GM23248 (cell line): ENCODE data around the gene PRPSAP2.

ENCODE experiments used
- EZH2 ChIP-seq: fragments of 200-600 bp; sonication (generic); IDR thresholded peaks from 2 replicates; pipeline ENCODE4 v1.6.1; 2018; ENCODE audit warnings: antibody characterized with exemption, mild to moderate bottlenecking; ENCODE audit not compliant: insufficient read depth, poor library complexity, severe bottlenecking
- EZH2phosphoT487 ChIP-seq: fragments of 200-600 bp; sonication (generic); IDR thresholded peaks from 2 replicates; pipeline ENCODE4 v1.6.1; 2018; ENCODE audit warnings: antibody characterized with exemption, moderate library complexity, mild to moderate bottlenecking, low read depth; ENCODE audit not compliant: insufficient read depth

DNA sequence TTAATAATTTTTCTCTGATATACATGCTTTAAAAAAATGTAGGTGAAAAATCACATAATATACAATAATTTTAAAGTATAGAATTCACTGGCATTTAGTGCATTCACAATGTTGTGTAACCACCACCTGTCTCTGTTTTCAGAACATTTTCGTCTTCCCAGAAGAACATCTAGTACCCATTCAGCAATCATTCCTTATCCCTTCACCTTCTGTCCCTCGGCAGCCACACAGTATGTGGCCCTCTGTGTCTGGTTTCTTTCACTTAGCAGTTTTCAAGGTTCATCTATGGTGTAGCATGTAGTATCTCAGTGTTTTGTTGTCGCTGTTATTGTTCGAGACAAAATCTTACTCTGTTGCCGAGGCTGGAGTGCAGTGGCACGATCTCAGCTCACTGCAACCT, 33.6 kb downstream of the PRPSAP2 start:
- TF ChIP-seq EZH2phosphoT487 (no peak), EZH2 (no peak)
